ENCODE data around the gene COL9A1. TPM values are rescaled to one million over a fixed set of nuclear protein-coding genes. Genes with fewer than 3 reads are reported as not detected.

COL9A1 gene
- total and polyA plus RNA-seq, 7 donors: 0.28 to 1.1 (median 0.52) TPM; not detected in 2

DNA sequence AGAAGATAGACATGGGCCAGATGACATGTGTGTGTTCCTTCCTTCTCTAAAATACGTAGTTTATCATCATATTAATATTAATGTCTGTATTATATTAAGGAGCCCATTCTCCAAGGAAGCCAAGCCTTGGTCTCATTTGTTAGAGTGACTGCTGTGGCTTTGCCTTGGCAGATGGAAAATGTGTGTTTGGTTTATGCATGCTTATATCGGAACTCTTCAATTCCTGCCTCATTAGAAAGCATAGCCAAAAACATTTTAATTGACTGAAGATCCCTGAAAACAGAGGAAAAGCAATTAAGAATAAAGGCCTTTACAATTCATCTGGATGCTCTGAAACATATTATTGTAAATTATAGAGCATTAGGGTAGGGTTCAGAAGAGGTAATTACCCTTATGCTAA, 106.4 kb downstream of the COL9A1 start:
- 90 to 93% methylated on average over 2 of the region's 2 CpGs for WGBS, 2 donors
- intact Hi-C loops (cut with DNase I): no loop called here
- no peak overlapping the region for H3K4me3 ChIP-seq
- no peak for DNase-seq
- no peaks in the 10 kb centered on the region for H3K4me1 ChIP-seq
- no peak overlapping the region for H3K27ac ChIP-seq
- no peaks in the 10 kb centered on the region for H3K27me3 ChIP-seq
- H3K36me3 ChIP-seq: no peaks in the 10 kb centered on the region
- TF ChIP-seq, protein P1, sequence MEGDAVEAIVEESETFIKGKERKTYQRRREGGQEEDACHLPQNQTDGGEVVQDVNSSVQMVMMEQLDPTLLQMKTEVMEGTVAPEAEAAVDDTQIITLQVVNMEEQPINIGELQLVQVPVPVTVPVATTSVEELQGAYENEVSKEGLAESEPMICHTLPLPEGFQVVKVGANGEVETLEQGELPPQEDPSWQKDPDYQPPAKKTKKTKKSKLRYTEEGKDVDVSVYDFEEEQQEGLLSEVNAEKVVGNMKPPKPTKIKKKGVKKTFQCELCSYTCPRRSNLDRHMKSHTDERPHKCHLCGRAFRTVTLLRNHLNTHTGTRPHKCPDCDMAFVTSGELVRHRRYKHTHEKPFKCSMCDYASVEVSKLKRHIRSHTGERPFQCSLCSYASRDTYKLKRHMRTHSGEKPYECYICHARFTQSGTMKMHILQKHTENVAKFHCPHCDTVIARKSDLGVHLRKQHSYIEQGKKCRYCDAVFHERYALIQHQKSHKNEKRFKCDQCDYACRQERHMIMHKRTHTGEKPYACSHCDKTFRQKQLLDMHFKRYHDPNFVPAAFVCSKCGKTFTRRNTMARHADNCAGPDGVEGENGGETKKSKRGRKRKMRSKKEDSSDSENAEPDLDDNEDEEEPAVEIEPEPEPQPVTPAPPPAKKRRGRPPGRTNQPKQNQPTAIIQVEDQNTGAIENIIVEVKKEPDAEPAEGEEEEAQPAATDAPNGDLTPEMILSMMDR (IDR thresholded peaks at IDR 0.05): no peak
- TF ChIP-seq POLR2AphosphoS5 (IDR thresholded peaks at IDR 0.05) (no peak), POLR2A (IDR thresholded peaks at IDR 0.05) (no peak), EP300 (IDR thresholded peaks at IDR 0.05) (no peak)
- no peaks in the 10 kb centered on the region for H3K9me3 ChIP-seq

- H3K27ac ChIP-seq: no peak overlapping the region
- no peaks in the 10 kb centered on the region for H3K27me3 ChIP-seq
- TF ChIP-seq, protein P1 (IDR thresholded peaks at IDR 0.05): no peak
- TF ChIP-seq EP300 (IDR thresholded peaks at IDR 0.05) (no peak), POLR2A (IDR thresholded peaks at IDR 0.05) (no peak), POLR2AphosphoS5 (IDR thresholded peaks at IDR 0.05) (no peak)
- no peaks in the 10 kb centered on the region for H3K36me3 ChIP-seq
- no peaks in the 10 kb centered on the region for H3K4me1 ChIP-seq
- no peak overlapping the region for H3K4me3 ChIP-seq
- no peaks in the 10 kb centered on the region for H3K9me3 ChIP-seq
- intact Hi-C loops (cut with DNase I): no loop called here
- DNase-seq: no peak
Measured at GRCh38 chr6:70194421-70194820, 108.5 kb downstream of the COL9A1 start.

DNA sequence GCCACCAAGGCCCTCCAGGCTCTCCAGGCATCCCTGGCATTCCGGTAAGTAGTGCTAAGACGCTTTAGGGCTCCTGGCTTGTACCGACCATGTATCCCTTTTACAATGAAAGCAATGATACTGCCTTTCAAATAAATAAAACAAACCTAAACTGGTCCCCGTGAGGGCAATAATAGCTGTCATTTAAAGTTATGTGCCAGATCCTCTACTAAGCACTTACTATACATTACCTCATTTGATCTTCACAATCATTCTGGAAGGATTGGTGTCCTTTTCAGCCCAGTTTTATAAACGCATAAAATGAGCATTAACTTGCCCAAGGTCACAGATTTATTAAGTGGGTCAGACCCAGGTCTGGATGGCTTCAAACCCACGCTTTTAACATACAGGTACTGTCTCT, 114.7 kb downstream of the COL9A1 start:
- TF ChIP-seq EP300 (IDR thresholded peaks at IDR 0.05): no peak
- TF ChIP-seq, protein P1 (IDR thresholded peaks at IDR 0.05): no peak
- TF ChIP-seq POLR2AphosphoS5 (IDR thresholded peaks at IDR 0.05): no peak
- no peak for TF ChIP-seq POLR2A (IDR thresholded peaks at IDR 0.05)
- Histone ChIP-seq H3K4me1 (no peaks in the 10 kb centered on the region), H3K9me3 (no peaks in the 10 kb centered on the region), H3K27ac (no peak overlapping the region), H3K36me3 (no peaks in the 10 kb centered on the region), H3K4me3 (no peak overlapping the region), H3K27me3 (no peaks in the 10 kb centered on the region)
- DNase-seq: no peak
- intact Hi-C loops (cut with DNase I): no loop called here
- 77 to 82% methylated on average over 6 of the region's 6 CpGs for WGBS, 2 donors

DNA sequence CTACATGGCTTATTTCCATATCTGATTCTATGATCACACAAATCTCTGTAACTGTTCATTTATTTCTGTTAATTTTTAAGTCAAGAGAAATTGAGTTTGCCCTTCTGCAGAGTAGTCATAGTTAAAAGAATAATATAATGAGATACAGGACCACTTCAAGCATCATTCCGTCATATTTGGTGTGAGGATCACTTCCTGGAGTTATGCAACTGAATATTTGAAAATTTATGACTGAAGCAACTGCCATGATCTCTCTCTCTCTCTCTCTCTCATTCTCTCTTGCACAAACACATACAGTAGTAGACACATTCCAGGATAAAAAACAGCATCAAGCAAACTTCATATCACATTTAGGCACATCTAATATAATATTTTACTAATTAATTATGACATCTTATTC, 116.4 kb downstream of the COL9A1 start:
- Histone ChIP-seq H3K4me3 (no peak overlapping the region), H3K36me3 (no peaks in the 10 kb centered on the region), H3K4me1 (no peaks in the 10 kb centered on the region), H3K27me3 (no peaks in the 10 kb centered on the region), H3K27ac (no peak overlapping the region), H3K9me3 (no peaks in the 10 kb centered on the region)
- TF ChIP-seq, protein P1 (IDR thresholded peaks at IDR 0.05): no peak
- no peak for TF ChIP-seq POLR2A (IDR thresholded peaks at IDR 0.05)
- no peak for TF ChIP-seq EP300 (IDR thresholded peaks at IDR 0.05)
- TF ChIP-seq POLR2AphosphoS5 (IDR thresholded peaks at IDR 0.05): no peak
- intact Hi-C loops (cut with DNase I): no loop called here
- DNase-seq: no peak
- 77 to 85% methylated on average over 1 of the region's 1 CpG for WGBS, 2 donors

GRCh38 chr6:70184723-70185122, 118.2 kb downstream of the COL9A1 start:
- no peak for DNase-seq
- WGBS, 2 donors: 72 to 84% methylated on average over 3 of the region's 3 CpGs
- Histone ChIP-seq H3K27me3 (no peaks in the 10 kb centered on the region), H3K36me3 (no peaks in the 10 kb centered on the region), H3K9me3 (no peaks in the 10 kb centered on the region), H3K27ac (no peak overlapping the region), H3K4me1 (no peaks in the 10 kb centered on the region), H3K4me3 (no peak overlapping the region)
- TF ChIP-seq, protein P1 (IDR thresholded peaks at IDR 0.05): no peak
- TF ChIP-seq EP300 (IDR thresholded peaks at IDR 0.05) (no peak), POLR2AphosphoS5 (IDR thresholded peaks at IDR 0.05) (no peak), POLR2A (IDR thresholded peaks at IDR 0.05) (no peak)
- intact Hi-C loops (cut with DNase I): no loop called here
